ENCODE measurements around the gene ISOC2.
"Not testable (repeated sequence)": the region's sequence is repeated elsewhere in the genome, so short reads cannot be mapped to it uniquely, and the experiment has no call there.

Gene ISOC2

DNA sequence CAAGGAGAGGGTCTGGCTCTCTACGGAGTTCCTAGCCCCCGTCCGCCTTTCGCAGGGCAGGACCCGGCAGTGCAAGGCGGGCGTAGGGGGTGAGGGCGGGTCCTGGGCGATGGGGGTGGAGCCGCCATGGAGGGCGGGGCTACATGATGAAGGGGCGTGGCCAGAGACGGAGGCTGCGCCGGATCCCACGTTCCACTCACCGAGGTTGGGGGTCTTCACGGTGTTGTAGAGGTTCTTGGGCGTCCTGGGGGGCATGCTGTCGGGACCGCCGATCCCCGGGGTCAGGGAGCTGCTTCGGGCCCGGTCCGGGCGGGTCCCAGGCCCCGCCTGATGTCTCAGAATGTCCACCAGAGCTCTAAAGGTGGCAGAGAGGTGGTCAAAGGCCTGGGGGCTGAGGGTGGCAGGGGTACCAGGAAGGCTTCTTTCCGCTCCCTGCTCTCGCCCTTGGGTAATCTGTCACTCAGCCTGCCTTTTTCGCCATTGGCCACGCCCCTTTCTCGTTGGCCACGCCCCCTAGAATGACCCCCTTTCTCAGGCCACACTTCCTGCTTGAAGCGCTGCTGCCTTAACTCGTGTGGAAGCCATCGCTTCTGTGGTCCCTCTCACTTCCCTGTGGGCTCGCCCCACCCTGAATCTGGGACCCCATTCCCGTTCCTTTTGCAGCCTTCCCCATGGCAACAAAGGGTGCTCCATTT lies 20.9 kb downstream of the ISOC2 start:
- DNase-seq (ENCODE audit: insufficient read length, low spot score) (no peak), FAIRE-seq (no peak)
- TF ChIP-seq POLR2A (IDR thresholded peaks at IDR 0.05; ENCODE audit: low read depth, low read length) = no peak

DNA sequence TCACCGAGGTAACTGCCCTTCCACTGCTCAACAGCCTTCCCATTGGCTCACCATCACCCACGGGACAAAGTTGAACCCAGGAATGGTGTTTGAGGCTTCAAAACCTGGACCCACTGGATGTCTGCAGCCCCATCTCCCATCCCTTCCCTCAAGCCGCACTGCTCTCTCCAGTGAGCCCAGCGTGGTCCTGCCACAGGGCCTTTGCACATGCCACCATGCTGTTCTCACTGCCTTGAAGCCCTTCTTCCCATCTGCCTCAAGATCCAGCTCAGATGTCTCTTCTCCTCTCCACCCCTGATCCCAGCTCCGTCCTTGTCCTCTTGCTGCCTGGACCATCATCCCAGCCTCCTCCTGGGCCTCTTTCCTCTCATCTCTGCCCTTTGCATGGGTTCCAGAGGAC lies 22.4 kb downstream of the ISOC2 start:
- DNase-seq (ENCODE audit: insufficient read length, low spot score) (no peak), FAIRE-seq (no peak)
- no peak for TF ChIP-seq POLR2A (IDR thresholded peaks at IDR 0.05; ENCODE audit: low read depth, low read length)

DNA sequence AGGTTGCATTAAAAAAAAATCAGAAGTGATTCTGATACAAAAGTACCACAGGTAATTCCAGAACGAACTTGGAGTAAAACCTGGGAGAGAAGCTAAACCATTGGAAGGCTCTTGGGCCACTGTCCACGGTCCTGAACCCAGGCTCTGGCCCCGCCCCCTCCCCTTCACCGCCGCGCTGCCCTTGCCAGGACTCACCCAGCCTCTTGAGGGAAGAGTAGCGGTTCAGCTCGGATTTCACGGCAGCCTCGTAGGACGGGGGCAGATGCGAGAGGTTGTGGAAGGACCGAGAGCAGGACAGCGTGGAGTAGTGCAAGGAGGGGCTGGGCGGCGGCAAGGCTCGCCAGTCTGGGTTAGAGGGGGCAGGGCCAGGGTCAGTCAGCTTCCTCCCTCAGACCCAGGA lies 24.0 kb downstream of the ISOC2 start:
- DNase-seq (ENCODE audit: insufficient read length, low spot score) = peak; percentile 98
- FAIRE-seq = no peak
- 0 out of 2 replicates have a peak, but pooled peaks have one; percentile 13 for TF ChIP-seq POLR2A (IDR thresholded peaks at IDR 0.05; ENCODE audit: low read depth, low read length)

DNA sequence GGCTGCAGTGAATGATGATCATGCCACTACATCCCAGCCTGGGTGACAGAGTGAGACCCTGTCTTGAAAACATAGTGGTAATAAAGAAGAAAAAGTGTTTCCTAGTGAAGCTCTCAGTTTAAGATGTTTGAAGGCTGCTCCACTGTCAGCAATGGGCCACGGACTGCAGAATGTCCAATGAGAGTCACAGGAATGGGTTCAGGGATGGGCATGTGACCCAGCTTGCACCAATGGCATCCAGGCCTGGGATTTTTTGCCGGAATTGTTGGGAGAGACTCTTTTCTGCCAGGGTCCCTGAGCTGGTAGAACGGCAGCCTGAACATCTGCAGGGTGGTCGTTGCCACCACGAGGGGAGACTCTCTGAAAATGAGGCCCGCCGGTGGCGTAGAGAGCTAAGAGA lies 24.6 kb downstream of the ISOC2 start:
- FAIRE-seq = no peak
- no peak for TF ChIP-seq POLR2A (IDR thresholded peaks at IDR 0.05; ENCODE audit: low read depth, low read length)
- DNase-seq (ENCODE audit: insufficient read length, low spot score) = no peak

DNA sequence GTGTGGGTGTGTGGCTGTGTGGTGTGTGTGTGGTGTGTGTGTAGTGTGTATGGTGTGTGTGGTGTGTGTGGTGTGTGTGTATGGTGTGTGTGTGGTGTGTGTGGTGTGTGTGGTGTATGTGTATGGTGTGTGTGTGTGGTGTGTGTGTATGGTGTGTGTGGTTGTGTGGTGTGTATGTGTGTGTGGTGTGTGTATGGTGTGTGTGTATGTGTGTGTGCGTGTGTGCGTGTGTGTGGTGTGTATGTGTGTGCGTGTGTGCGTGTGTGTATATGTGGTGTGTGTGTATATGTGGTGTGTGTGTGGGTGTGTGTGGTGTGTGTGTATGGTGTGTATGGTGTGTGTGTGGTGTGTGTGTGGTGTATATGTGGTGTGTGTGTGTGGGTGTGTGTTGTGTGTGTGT lies 26.4 kb downstream of the ISOC2 start:
- TF ChIP-seq POLR2A (IDR thresholded peaks at IDR 0.05; ENCODE audit: low read depth, low read length) = no peak
- FAIRE-seq (no peak), DNase-seq (ENCODE audit: insufficient read length, low spot score) (no peak)

DNA sequence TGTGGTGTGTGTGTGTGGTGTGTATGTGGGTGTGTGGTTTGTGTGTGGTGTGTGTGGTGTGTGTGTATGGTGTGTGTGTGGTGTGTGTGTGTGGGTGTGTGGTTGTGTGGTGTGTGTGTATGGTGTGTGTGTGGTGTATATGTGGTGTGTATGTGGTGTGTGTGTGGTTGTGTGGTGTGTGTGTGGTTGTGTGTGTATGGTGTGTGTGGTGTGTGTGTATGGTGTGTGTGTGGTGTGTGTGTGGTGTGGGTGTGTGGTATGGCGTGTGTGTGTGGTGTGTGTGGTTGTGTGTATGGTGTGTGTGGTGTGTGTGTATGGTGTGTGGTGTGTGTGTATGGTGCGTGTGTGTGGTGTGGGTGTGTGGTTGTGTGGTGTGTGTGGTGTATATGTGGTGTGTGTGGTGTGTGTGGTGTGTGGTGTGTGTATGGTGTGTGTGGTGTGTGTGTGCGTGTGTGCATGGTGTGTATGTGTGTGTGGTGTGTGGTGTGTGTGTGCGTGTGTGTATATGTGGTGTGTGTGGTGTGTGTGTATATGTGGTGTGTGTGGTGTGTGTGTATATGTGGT lies 27.0 kb downstream of the ISOC2 start:
- no peak for DNase-seq (ENCODE audit: insufficient read length, low spot score)
- no peak for FAIRE-seq
- no peak; the same call in 1 of the 2 replicates for TF ChIP-seq POLR2A (IDR thresholded peaks at IDR 0.05; ENCODE audit: low read depth, low read length)

DNA sequence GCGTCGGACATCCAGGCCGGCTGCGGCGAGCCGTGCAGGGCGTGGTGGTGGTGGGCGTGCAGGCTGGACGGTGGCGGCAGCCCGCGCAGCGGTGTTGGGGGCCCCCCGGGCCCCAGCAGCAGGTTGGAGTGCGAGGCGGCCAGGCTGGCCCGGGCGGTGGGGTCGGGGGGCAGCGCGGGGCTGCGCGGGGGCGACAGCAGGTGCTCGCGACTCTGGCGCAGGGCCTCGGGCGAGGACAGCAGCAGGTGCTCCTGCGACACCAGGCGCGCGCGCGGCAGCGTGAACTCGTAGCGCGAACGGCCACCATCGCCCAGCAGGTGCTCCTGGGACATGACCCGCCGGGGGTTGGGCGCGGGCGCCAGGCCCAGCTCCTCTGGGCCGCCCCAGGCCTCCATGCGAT lies 28.1 kb downstream of the ISOC2 start:
- no peak for TF ChIP-seq POLR2A (IDR thresholded peaks at IDR 0.05; ENCODE audit: low read depth, low read length)
- DNase-seq (ENCODE audit: insufficient read length, low spot score) (no peak), FAIRE-seq (no peak)

DNA sequence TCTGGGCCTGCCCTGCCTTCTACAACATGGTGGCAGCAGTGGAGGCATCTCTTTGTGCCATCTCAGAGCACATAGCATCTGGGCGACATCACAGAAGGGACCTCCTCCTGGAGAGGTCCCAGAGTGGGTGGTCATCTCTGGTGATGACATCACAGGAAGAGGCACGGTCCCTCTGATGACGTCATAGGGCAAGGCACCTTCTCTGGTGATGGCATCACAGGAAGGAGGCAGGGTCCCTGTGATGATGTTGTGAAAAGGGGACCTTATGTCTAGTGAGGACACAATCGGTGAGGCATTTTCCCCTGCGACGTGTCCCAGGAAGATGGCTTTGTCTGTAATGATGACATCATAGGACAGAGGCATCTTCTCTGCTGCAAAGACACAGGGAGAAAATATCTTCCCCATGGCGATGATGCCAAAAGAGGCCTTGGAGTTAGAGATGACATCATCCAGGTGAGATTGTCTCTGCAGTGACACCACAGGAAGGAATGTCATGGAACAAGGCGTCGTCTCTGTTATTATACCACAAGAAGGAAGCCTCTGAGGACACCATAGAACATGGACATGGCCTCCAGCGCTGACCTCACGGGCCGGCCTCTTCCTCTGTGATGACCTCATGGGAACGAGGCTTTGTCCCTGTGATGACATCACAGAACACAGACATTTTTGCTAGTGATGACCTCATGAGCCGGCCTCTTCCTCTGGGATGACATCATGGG lies 29.0 kb downstream of the ISOC2 start:
- FAIRE-seq (no peak), DNase-seq (ENCODE audit: insufficient read length, low spot score) (no peak)
- no peak for TF ChIP-seq POLR2A (IDR thresholded peaks at IDR 0.05; ENCODE audit: low read depth, low read length)

DNA sequence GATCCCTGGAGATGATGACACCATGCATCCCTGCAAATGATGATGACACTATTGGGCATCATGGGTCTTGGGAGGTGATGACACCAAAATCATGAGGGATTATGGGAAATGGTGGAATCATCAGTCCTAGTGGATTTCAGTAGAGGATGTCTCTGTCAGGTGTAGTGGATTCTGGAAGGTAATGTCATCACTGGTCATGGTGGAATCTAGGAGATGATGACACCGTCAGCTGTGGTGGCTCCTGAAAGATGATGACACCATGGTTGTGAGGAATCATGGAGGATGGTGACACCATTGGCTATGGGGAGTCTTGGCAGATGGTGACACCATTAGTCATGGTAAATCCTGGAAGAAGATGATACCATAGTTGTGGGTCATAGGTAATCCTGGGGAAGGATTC lies 30.3 kb downstream of the ISOC2 start:
- no peak for TF ChIP-seq POLR2A (IDR thresholded peaks at IDR 0.05; ENCODE audit: low read depth, low read length)
- no peak for FAIRE-seq
- no peak for DNase-seq (ENCODE audit: insufficient read length, low spot score)

DNA sequence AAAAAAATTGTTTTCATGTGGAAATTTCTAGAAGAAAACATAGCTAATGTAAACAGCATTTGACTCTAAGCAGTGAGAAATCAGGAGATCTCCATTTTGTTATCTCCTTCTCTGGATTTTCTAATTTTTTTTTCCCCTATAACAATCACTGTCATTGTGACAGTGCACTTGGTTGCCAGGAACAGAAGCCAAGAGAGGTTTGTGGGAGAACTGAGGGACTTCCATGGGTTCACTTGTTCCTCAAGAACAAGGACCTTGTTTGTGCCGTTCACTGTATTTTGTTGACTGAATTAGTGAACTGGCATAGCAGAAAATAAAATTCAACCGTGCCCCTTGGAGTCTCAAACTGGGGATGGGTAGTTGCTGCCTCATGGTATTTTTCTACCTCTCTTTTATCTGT lies 35.4 kb downstream of the ISOC2 start:
- no peak for TF ChIP-seq POLR2A (IDR thresholded peaks at IDR 0.05; ENCODE audit: low read depth, low read length)
- no peak for FAIRE-seq
- no peak for DNase-seq (ENCODE audit: insufficient read length, low spot score)

DNA sequence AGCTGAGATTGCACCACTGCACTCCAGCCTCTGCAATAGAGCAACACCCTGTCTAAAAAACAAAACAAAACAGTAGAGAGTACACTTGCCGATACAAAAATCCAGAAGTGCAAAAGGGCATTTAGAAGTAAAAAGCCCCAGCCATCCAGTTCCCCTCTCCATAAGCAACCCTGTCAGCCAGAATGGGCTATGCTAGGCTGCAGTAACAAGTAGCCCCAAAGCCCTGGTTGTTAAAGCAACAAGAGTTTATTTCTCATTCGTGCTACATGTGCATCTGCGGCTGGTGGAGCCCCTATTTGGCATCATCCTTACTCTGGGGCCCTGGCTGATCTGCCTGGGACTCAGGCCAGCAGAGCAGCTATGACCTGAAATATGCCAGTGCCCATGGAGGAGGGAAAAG lies 36.9 kb downstream of the ISOC2 start:
- no peak for TF ChIP-seq POLR2A (IDR thresholded peaks at IDR 0.05; ENCODE audit: low read depth, low read length)
- DNase-seq (ENCODE audit: insufficient read length, low spot score) = no peak
- no peak for FAIRE-seq

DNA sequence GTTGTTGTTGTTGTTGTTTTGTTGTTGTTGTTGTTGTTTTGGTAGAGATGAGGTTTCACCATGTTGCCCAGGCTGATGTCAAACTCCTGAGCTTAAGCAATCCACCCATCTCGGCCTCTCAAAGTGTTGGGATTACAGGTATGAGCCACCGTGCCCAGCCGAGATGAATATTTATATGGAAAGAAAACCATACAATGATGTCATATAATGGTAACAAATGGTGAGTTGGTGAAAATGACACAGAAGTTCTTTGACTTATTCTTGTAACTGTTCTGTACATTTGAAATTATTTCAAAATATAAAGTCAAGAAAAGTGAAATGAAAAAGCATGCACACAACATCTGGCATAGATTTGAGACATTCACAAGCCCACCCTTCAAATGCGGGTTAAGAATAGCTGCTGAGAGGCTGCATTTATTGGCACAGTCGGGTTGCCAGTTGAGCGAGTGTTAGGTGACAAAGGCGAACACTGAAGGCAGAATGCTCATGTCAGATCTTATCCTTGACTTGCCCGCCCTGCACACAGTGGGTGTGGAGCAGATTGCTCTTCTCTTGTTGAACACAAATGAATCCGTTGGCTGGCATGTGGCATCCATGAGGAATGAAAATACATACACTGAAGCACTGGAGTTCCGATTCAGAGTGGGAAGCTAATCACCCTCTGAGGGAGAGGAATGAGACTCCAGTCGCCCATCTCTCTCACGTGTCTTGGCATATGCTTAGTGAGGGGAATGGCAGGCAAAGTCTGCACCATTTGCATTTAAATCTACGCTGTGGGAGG lies 38.0 kb downstream of the ISOC2 start:
- DNase-seq (ENCODE audit: insufficient read length, low spot score) = no peak
- FAIRE-seq = no peak
- TF ChIP-seq POLR2A (IDR thresholded peaks at IDR 0.05; ENCODE audit: low read depth, low read length) = no peak

DNA sequence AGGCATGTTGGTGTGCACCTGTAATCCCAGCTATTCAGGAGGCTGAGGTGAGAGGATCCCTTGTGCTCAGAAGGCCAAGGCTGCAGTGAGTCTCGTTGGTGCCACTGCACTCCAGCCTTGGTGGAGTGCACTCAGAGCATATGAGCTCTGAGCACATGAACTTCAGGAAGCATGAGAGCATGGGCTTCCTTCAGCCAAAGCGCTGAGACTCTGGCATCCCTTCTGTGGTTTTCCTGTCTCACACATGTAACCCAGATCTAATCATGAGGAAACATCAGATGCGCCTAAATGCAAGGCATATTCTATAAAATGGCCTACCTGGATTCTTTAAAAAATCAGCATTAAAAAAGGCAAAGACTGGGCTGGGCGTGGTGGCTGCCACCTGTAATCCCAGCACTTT lies 40.2 kb downstream of the ISOC2 start:
- FAIRE-seq; DNase-seq (ENCODE audit: insufficient read length, low spot score): not testable (repeated sequence)

DNA sequence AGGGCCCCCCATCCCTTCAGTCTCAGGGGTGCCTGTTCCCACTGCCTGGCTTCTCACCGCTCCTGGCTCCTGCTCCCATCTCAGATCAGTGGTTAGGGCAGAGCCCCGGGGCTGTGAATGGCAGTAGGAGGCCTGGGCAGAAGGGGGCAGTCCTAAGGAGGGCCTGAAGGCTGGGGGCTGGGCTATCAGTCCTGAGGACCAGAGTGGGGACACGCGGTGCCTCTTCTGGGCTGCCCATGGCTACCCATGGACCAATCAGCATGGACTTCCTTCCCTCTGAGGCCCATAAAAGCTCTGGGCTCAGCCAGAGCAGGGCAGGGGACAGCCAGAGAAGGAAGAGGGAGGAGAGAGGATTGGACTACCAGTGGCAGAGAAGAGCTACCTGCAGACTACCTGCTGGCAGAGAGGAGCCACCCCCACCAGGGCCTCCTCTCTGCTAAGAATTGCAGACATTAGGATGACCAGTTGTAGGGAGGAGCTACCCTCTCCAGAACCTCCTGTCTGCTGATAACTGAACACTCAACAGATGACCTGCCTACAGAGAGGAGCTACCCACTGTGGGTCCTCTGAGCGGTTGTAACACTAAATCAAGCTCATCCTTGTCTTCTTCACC lies 41.7 kb downstream of the ISOC2 start:
- no peak for TF ChIP-seq POLR2A (IDR thresholded peaks at IDR 0.05; ENCODE audit: low read depth, low read length)
- FAIRE-seq = no peak
- DNase-seq (ENCODE audit: insufficient read length, low spot score) = no peak
